Esophagus muscularis mucosa (tissue), 4 donors: ENCODE data around the gene TAP2.

Experiments used
- EP300 ChIP-seq: sonication (generic); formaldehyde crosslinking; IDR thresholded peaks from one replicate; pipeline ENCODE4 v1.6.1; 2017; ENCODE audit warnings: antibody characterized with exemption
- POLR2A ChIP-seq: fragments of 450-650 bp; IDR thresholded peaks from one replicate; pipeline ENCODE4 v1.6.1; 2017; ENCODE audit warnings: antibody characterized with exemption, moderate library complexity, mild to moderate bottlenecking, low read depth
- POLR2AphosphoS5 ChIP-seq, 2 donors: sonication (generic); formaldehyde crosslinking; IDR thresholded peaks; one replicate each; pipeline ENCODE4 v1.6.1; 2017; ENCODE audit warnings: antibody characterized with exemption in 2 of 2
- TF ChIP-seq, protein P1 (sequence below), 3 experiments: fragments of 200-600 bp in 2 of 3; fragments of 450-650 bp in 1 of 3; sonication (generic) in 2 of 3; IDR thresholded peaks; one replicate each; pipeline ENCODE4 v1.5.1; 2017 to 2019; ENCODE audit warnings: antibody characterized with exemption in 3 of 3, mild to moderate bottlenecking in 2 of 3, moderate library complexity in 1 of 3

DNA sequence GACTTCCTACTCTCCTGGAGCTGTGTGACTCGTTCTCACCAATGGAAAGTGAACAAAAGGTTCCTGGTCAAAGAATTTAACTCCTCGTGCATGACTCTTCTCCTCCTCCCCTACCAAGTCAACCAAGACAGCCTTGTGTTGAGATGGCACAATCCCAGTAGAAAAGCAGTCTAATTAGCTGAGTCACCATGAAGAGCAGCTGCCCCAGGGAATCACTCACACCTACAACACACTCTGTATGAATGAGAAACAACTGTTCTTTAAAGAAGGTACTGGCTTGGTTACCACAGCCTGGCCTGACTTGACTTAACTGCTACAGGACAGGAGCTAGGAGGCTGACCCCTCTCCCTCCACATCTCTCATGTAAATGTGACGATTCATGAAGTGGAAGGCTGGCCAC is 18.8 kb downstream of the TAP2 start:
- TF ChIP-seq POLR2A, result no peak
- TF ChIP-seq, protein P1, sequence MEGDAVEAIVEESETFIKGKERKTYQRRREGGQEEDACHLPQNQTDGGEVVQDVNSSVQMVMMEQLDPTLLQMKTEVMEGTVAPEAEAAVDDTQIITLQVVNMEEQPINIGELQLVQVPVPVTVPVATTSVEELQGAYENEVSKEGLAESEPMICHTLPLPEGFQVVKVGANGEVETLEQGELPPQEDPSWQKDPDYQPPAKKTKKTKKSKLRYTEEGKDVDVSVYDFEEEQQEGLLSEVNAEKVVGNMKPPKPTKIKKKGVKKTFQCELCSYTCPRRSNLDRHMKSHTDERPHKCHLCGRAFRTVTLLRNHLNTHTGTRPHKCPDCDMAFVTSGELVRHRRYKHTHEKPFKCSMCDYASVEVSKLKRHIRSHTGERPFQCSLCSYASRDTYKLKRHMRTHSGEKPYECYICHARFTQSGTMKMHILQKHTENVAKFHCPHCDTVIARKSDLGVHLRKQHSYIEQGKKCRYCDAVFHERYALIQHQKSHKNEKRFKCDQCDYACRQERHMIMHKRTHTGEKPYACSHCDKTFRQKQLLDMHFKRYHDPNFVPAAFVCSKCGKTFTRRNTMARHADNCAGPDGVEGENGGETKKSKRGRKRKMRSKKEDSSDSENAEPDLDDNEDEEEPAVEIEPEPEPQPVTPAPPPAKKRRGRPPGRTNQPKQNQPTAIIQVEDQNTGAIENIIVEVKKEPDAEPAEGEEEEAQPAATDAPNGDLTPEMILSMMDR (IDR thresholded peaks at IDR 0.05), result no peak
- TF ChIP-seq POLR2AphosphoS5 (IDR thresholded peaks at IDR 0.05), result no peak
- no peak for TF ChIP-seq EP300
